Esophagus squamous epithelium (tissue), 4 donors: ENCODE data around the gene ZDHHC14.

Experiments
- CTCF ChIP-seq, 6 experiments: fragments of 450-650 bp in 4 of 6; fragments of 200-600 bp in 2 of 6; sonication (generic) in 2 of 6; IDR thresholded peaks; one replicate each; pipeline ENCODE4 v1.5.1; 2016 to 2019; ENCODE audit warnings: antibody characterized with exemption in 6 of 6, mild to moderate bottlenecking in 4 of 6, moderate library complexity in 4 of 6
- POLR2A ChIP-seq, 4 donors: fragments of 450-650 bp; IDR thresholded peaks; one replicate each; pipeline ENCODE4 v1.6.1; 2017; ENCODE audit warnings: antibody characterized with exemption in 4 of 4, mild to moderate bottlenecking in 4 of 4, moderate library complexity in 3 of 4

DNA sequence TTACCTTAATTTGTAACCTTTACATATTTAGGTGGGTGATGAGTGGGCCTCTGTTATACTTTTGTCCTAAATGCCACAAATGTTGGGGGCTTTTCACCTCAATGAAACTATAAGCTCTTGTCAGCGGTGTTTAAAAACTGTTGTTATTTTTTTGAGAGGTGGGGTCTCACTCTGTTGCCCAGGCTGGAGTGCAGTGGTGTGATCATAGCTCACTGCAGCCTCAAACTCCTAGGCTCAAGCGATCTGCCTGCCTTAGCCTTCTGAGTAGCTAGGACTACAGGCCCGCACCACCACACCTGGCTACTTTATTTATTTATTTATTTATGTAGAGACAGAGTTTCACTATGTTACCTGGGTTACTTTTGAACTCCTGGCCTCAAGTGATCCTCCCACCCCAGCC, 66.7 kb downstream of the ZDHHC14 start:
- TF ChIP-seq POLR2A (IDR thresholded peaks at IDR 0.05): no peak
- TF ChIP-seq CTCF (IDR thresholded peaks at IDR 0.05): no peak
